HG02981 (cell line): ENCODE results near the gene NELFB.

Source experiments
- ATAC-seq: cut with Tn5 transposase; IDR thresholded peaks from one replicate; pipeline ENCODE4 v1.9.1; 2021; ENCODE audit warnings: mild to moderate bottlenecking, moderate library complexity; ENCODE audit not compliant: unreplicated experiment

The NELFB gene

DNA sequence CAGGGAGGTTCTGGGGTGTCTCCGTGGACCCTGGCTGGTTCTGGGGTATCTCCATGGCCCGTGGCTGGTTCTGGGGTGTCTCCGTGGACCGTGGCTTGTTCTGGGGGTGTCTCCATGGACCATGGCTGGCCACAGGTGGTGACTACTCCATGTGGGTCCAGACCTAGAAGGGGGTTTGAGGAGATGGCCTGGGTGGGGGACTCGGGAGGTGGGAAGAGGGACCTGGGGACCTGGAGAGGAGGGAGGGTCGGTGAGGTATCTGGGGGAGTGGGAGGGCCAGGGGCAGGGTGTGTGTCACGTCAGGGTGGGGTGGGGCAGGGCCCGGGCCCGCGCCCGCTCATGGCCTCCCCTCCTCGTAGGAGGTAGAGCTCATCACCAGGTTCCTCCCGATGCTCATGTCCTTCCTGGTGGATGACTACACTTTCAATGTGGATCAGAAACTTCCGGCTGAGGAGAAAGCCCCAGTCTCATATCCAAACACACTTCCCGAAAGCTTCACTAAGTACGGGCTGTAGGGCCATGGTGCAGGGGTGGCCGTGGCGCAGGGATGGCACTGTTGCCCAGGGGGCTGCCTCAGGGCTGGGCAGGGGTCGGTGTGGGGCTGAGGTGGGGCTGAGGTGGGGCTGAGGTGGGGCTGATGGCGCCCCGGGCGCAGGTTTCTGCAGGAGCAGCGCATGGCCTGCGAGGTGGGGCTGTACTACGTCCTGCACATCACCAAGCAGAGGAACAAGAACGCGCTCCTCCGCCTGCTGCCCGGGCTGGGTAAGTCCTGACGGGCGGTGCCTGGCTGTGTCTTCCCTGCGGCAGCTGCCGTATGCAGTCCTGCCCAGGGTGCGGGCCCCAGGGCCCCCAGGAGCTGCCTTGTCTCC, 11.7 kb downstream of the NELFB start:
- no peak for ATAC-seq

DNA sequence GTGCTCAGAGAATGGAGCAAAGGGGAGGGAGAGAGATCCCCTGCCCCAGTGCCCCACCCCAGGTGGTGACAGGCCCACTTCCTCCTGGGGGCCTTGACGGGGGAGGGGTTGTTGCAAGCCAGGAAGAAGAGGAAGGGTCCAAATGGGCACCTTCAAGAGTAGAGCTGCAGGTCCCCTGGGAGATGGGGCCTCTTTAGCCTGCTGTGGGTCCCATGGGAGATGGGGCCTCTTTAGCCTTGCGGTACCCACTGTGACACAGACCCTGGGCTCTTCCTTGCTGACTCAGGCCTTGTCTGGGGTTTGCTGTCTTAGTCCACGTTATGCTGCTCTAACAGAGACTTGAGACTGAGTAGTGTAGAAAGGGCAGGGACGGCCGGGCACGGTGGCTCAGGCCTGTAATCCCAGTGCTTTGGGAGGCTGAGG, 12.8 kb downstream of the NELFB start:
- peak; percentile 43 for ATAC-seq

DNA sequence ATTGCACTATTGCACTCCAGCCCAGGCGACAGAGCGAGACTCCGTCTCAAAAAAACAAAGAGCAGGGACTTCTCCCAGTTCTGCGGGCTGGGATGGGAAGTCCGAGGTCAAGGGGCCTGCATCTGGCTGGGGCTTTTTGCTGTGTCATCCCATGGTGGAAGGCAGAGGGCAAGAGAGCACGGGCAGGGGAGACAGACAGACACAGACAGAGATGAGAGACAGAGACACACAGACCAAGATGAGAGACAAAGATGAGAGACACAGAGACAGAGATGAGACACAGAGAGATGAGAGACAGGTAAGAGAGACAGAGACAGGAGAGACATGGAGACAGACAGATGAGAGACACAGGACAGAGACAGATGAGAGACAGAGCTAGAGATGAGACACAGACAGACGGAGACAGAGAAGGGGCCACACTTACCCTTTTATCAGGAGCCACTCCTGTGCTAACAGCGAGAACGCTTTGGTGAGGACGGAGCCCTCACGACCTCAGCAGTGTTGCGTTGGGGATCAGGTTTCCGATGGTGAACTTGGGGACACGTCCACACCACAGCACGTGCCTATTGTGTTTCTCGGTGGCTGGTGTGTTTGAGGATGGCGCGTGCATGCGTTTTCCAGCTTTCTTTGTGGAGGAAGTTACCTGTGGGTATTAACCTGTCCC, 13.5 kb downstream of the NELFB start:
- ATAC-seq = no peak

DNA sequence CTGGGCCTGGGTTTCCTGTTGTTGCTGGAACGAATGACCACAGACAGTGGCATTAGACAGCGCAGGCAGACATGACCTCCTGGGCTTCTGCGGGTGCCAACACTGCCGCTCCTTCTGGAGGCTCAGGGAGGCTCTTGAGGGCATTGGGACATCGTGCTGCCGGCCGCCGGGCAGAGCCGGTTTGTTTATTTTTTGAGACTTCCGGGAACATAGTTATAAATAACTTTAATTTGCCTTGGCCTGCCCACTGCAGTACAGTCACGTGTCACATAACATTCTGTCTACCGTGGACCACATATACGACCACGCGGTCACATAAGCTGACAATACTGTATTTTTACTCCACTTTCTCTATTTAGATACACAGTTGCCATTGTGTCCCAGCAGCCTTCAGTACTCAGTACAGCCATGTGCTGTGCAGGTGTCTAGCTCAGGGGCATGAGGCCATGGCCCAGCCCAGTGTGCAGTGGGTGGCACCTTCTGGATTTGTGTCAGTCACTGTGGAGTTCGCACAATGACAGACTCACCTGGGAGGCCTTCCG, 14.2 kb downstream of the NELFB start:
- no peak for ATAC-seq

DNA sequence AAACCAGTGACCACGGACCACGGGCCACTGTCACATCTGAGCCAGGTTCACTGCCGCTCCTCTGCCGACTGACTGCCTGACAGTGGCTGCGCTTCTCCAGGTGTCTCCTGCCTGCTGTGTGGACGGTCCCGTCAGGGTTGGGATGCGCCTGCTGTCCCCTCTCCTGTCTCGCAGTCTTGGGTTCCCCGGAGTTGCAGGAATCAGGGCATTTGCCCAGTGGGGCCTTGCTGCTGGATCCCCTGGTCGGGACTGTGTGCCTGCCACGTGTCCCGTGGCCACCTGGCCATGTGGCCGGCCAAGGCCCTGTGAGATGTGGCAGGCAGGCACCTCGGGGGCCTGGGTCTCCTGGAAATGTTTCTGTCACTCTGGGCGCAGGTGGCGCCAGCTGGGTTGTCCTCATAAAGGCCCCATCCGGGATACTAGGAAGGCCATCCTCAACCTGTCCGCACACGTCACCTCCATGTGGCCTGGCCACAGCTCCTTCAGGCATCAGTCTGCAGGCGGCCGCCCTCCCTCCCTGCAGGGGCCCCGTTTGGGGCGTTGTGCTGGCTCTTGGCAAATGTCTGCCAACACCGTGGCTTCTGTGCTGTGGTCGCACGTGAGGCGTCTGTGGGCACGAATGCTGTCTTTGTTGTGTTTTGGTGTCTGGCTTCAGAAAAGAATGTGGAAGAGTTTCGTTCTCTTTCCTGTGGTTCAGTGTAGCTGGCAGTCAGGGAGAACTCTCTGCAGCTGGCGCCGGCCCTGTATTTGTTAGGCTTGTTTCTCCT, 16.0 kb downstream of the NELFB start:
- no peak for ATAC-seq

DNA sequence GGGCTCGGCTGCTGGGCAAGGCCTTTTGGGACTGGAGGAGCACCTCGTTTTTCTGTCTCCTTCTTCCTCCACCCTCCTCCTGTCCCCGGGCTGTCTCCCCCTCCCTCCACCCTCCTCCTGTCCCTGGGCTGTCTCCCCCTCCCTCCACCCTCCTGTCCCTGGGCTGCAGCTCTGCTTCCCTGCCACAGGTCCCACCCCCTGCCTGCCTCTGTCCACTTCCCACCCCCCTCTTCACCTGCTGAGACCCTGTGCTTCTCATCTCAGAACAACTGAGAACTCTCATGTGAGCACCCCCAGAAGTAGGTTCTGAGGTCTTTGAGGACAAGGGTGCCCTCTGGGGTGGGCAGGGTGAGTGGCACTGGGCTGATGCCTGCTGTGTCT, 16.6 kb downstream of the NELFB start:
- ATAC-seq = no peak

DNA sequence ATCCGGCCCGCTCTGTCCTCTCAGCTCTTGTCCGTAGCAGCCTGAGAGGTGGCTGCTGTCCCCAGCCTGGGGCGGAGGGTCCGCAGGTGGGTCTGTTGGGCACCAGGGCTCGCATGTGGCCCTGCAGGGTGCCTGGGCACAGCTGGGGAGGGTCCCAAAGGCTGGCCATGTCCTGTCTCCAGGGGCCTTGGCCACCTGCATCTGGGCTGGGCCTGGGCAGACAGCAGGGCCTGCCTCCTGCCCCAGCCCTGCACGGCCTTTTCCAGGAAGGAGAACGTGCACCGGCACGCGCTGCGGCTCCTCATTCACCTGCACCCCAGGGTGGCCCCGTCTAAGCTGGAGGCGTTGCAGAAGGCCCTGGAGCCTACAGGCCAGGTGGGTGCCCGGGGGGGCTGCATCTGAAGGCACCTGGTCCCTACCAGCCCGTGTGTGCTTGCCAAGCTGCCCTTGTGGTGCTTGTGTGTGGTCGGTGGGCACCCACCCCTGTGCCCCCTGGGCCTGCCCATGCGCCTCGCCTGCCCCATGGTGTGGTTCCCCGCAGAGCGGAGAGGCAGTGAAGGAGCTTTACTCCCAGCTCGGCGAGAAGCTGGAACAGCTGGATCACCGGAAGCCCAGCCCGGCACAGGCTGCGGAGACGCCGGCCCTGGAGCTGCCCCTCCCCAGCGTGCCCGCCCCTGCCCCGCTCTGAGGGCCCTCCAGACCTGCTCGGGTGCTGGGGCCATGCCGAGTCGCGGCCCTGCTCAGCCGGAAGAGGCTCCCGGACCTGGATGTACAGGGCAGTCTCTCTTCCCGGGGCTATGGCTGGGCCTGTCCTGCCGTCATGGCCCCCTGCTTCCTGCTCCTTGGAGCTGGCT, 17.3 kb downstream of the NELFB start:
- ATAC-seq = no peak

DNA sequence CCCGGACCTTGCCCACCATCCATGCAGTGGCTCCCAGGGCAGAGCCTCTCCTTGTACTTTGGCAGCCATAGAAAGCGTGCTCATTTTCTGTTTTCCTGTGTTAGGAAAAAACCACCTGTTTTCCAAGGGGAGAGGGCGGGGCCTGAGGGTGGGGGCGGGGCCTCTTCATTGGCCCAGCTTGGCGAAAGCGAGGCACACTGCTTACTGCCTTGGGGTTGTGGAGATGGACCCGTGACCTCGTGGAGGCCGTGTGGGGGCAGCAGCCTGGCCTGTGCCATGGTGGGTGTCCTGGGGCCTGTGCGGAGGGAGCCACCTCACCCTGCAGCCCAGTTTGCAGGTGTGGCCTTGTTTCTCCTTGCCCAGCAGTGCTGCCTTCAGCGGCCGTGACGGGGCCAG, 18.0 kb downstream of the NELFB start:
- ATAC-seq = no peak

DNA sequence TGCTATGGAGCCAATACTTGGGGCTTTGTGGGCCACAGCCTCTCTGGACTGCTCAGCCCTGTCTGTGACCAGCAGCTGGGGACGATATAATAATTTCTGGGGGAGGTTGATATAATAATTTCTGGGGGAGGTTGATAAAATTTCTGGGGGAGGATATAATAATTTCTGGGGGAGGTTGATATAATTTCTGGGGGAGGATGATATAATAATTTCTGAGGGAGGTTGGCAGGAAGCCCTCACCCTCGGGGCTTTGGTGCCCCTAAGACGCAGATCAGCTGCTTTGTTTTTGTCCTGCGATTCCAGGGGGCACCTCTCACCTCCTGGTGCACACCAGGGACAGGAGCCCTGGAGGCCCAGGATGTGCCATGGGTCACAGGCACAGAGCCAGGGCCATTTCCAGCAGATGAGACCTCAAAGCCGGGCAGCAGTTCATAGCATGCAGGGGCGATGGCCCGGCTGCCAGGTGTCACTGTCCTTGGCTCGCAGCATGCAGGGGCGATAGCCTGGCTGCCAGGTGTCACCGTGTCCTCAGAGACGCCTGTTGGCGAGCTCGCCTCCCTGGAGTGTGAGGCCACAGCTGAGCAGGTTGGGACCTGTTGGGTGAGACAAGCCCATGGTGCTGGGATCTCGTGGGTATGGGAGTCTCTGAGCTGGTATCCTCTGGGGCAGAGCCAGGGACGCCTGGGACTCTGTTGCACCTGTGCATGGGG, 18.6 kb downstream of the NELFB start:
- ATAC-seq = no peak

DNA sequence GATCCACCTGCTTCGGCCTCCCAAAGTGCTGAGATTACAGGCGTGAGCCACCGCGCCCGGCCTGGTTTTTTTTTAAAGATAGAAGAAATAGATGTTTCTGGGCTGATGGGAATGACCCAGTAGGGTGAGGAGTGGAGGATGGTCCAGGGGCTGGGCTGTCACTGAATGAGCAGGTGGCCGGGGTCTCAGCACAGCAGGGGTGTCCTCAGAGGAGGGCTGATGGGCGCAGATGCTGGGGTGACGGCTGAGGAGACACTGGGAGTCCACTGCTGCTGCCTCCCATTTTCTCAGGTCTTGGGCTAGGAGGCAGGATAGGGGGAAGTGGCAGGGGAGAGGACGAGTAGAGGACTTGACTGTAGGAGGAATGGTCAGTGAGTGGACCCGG, 20.1 kb downstream of the NELFB start:
- ATAC-seq = no peak

DNA sequence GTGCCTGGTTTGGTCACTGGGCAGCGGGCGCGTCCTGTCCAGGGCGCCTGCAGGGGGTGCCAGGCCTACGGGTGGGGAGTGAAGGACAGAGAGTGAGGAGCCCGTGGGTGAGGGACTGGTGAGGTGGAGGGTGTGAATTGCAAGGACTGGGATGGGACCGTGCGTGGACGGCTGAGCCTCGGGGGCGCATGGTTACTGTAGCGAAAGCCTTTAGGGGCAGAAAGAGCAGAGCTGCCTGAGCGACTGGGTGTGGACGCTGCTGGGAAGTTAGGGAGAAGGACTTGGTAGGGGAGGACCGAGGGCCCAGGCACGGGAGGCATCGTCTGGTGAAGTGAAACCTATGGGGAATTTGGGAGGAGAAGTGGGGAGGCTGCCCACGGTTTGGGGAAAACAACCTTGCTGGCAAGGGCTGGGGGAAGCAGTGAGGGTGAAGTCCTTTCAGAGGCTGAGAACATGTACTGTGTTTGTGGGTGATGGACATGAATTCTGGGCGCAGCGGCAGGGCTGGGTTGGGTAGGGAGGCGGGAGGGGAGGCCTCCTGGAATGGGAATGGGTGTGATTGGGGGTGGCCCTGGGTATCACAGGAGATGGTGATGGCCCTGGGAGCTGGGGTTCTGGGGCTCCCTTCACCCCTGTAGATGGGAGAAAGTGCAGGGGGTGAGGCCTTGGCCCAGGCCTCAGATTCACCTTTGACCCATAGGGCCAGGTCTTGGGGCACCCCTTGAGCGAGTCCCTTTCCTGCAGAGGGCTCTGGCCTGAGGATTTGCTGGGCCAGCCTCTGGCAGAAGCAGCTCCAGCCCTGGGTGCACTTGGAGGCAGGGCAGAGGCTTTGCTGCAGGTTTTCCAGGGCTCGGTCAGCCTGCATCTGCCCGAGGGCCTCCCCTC, 20.7 kb downstream of the NELFB start:
- no peak for ATAC-seq

DNA sequence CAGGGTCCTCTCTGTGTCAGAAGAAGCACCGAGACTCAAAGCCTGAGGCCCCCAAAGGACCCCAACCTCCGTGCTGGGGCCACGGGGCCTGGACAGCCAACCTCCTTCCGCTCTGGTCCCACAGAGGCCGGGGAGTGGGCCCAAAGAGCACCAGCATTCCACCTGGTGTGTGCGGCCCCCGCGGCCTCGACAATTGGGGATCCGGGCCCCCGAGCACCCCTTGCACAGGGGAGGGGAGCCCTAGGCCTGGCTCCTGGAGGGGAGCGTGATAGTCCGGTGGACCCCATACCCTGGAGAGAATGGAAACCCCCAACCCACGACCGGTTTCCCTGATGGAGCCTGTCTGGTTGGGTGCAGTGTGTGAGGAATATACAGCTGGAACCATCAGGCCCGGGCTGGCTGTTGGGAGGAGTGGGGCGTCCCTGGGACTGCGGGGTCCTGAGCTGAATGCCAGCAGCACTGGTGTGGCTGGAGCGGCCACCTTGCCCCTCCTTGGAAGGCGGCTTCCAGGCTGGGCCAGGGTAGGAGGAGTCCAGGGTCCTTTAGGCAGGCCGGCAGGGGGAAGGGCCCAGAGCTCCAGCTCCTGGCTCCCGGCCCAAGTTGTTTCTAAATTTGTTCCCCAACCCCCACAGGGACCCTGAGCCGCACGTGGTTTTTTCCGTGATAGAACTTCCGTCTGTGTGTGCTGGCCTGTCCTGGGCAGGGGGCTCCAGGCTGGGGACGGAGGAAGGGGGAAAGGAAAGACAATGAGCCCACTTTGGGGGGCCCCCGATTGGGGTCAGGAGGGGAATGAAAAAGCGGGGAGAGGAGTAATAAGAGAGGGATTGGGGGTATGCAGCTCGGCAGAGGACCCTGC, 21.6 kb downstream of the NELFB start:
- no peak for ATAC-seq

DNA sequence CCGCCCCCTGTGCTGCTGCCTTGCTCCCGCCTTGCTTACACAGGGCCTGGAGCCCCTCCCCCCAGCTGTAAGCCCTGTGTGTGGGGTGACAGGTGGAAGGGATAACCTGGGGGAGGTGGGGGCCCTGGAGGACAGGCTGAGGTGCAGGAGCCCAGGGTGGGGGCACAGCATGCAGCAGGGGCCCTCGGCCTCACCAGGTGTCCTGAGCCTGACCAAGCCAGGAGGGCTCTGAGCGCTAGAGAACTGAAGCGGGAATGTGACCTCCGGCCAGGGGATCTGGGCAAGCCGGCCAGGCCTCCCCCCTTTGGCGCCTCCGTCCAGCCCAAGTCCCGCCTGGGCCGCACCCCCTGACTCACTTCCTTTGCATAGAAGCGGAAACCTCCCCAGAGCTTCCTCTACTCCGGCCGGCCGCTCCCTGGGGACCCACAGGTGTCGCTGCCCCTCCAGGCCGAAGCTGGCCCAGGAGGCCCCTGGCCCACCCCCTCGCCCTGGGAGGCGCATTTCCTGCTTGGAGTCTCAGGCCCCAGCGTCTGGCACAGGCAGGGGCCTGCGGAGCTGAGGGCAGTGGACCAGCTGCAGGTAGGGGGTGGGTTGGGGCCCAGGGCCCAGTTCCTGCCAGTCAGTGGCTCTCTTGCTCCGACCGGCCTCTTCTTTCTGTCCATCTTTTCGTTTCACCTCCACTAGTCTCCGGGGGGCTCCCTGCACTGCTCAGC, 22.4 kb downstream of the NELFB start, which contains the start of gene TOR4A:
TOR4A (plus strand) TSS at position 398 of the 713 bp plus-strand sequence. CDS start 964 bp downstream, outside the sequence.
- peak; percentile 59 for ATAC-seq

DNA sequence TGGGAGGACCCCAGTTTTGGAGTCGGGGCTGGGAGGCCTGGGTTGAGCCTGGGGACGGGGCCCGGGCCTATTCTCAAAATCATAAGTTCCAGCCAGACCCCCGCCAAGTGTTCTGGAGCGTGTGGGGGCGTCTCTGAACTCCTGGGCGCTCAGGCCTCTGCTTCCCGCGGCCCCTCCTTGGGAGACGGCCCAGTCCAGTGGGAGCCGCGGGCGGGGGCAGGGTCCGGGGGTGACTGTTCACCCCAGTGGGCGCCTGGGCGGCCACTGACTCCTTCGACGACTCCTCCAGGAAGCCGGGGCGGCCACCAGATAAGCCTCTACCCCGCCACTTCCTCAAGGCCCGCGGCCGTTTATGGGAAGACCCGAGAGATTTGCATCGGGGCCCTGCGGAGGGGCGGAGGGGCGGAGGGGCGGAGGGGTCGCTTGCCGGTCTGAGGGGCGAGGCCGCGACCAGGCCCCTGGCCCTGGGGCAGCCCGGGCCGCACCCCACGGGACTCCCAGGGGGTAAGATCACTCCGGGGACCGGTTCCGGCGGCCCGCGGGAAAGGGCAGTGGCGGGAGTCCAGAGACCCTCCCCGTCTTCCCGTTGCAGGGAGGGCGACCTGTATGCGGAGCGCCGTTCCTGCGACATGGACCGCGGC, 23.1 kb downstream of the NELFB start:
- no peak for ATAC-seq

DNA sequence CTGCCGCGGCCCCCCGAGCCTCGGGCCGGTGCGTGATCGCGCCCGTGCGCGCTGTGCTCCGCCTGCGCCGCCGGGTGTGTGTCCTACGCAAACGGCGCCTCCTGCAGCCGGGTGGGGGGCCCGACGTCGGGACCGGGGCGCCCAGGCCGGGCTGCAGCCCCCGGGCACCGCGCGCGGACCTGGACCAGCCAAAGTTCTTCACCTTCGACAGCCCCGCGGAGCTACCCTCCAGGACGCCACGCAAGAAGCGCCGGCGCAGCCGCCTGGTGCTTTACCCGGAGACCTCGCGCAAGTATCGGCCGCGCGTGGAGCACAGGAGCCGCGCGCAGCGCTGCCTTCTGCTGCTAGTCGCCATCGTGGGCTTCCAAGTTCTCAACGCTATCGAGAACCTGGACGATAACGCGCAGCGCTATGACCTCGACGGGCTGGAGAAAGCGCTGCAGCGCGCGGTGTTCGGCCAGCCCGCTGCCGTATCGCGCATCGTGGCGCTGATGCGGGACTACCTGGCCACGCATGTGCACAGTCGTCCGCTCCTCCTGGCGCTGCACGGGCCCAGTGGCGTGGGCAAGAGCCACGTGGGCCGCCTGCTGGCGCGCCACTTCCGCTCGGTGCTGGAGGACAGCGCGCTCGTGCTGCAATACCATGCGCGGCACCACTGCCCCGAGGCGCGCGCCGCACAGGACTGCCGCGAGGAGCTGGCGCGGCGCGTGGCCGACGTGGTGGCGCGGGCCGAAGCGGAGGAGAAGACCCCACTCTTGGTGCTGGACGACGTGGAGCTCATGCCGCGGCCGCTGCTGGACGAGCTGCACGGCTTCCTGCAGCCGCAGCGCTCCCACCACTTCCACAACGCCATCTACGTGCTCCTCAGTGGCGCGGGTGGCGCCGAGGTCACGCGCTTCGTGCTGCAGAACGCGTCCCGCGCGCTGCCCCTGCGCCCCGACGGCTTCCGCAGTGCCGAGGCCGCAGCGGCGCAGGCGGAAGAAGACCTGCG, 23.9 kb downstream of the NELFB start:
- ATAC-seq = no peak
